GM12878 (cell line): ENCODE measurements around the gene WDR17.

Experiments
- CHD4 ChIP-seq: fragments of 200-600 bp; sonication (generic); IDR thresholded peaks from 2 replicates; pipeline ENCODE4 v1.6.1; 2016; ENCODE audit warnings: mild to moderate bottlenecking
- CREB1 ChIP-seq: IDR thresholded peaks from 2 replicates; pipeline ENCODE4 v1.6.1; 2012; ENCODE audit warnings: low read depth, mild to moderate bottlenecking, inconsistent platforms
- EP300 ChIP-seq, 2 experiments: fragments of 150-350 bp in 1 of 2; IDR thresholded peaks; 2 replicates each; pipeline ENCODE4 v1.6.1; 2011 to 2012; ENCODE audit warnings: low read depth in 2 of 2, low read length in 2 of 2, borderline replicate concordance in 1 of 2, improper control_type of control experiment in 1 of 2, inconsistent platforms in 1 of 2; ENCODE audit not compliant: control insufficient read depth in 1 of 2
- EZH2 ChIP-seq: IDR thresholded peaks from 2 replicates; pipeline ENCODE4 v1.6.1; 2012; ENCODE audit warnings: low read depth, mild to moderate bottlenecking, control low read depth, inconsistent platforms, low read length, borderline replicate concordance; ENCODE audit not compliant: control insufficient read depth
- POLR2A ChIP-seq: IDR thresholded peaks from 2 replicates; pipeline ENCODE4 v1.6.1; 2011; ENCODE audit warnings: low read depth, mild to moderate bottlenecking, low read length
- POLR2AphosphoS5 ChIP-seq: IDR thresholded peaks from 2 replicates; pipeline ENCODE4 v1.6.1; 2011; ENCODE audit warnings: mild to moderate bottlenecking, low read length, inconsistent platforms
- TF ChIP-seq, protein P1 (sequence below), 3 experiments: IDR thresholded peaks in 2 of 3; conservative IDR thresholded peaks in 1 of 3; 2 replicates each; pipeline ENCODE4 v1.5.1; 2011; ENCODE audit warnings: low read depth in 3 of 3, low read length in 3 of 3, mild to moderate bottlenecking in 3 of 3, control low read depth in 2 of 3, moderate library complexity in 2 of 3, inconsistent platforms in 1 of 3, mixed read lengths in 1 of 3; ENCODE audit not compliant: control insufficient read depth in 2 of 3, insufficient read depth in 1 of 3; ENCODE audit errors: extremely low read depth in 1 of 3
- TF ChIP-seq, protein P2 (sequence below): fragments of 450-650 bp; IDR thresholded peaks from 2 replicates; pipeline ENCODE4 v1.6.1; 2018; ENCODE audit warnings: mild to moderate bottlenecking, low read depth, moderate library complexity; ENCODE audit not compliant: partially characterized antibody
- TF ChIP-seq, protein P3 (sequence below): IDR thresholded peaks from 2 replicates; pipeline ENCODE4 v1.6.1; 2011; ENCODE audit warnings: low read depth, mild to moderate bottlenecking, low read length, moderate library complexity, borderline replicate concordance; ENCODE audit errors: extremely low read depth

DNA sequence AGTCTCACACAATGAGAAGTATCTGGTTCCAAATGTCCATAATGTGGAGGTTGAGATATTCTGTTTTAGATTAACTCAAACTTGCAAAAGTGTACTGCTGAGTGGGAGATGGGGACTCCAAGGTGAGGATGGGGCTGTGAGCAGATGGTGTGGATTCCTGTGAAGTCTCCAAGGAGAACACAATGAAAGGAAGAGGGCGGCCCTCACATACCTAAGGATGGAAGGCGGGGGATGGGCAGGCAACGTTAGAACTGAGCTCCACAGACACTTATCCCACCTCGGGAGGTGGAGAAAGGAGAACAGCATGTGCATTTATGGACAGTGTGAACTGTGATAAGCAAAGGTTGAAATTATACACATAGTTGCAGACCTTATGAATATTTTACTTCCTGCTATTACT is 139.7 kb downstream of the WDR17 start:
- TF ChIP-seq, protein P1, sequence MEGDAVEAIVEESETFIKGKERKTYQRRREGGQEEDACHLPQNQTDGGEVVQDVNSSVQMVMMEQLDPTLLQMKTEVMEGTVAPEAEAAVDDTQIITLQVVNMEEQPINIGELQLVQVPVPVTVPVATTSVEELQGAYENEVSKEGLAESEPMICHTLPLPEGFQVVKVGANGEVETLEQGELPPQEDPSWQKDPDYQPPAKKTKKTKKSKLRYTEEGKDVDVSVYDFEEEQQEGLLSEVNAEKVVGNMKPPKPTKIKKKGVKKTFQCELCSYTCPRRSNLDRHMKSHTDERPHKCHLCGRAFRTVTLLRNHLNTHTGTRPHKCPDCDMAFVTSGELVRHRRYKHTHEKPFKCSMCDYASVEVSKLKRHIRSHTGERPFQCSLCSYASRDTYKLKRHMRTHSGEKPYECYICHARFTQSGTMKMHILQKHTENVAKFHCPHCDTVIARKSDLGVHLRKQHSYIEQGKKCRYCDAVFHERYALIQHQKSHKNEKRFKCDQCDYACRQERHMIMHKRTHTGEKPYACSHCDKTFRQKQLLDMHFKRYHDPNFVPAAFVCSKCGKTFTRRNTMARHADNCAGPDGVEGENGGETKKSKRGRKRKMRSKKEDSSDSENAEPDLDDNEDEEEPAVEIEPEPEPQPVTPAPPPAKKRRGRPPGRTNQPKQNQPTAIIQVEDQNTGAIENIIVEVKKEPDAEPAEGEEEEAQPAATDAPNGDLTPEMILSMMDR (IDR thresholded peaks at IDR 0.05 in 2 of 3, conservative IDR thresholded peaks at IDR 0.05 in 1 of 3; ENCODE audit: control insufficient read depth in 2 of 3, extremely low read depth in 1 of 3, insufficient read depth in 1 of 3, low read depth in 3 of 3, low read length in 3 of 3): no peak
- TF ChIP-seq POLR2A (no peak), POLR2AphosphoS5 (no peak), EZH2 (no peak), CREB1 (no peak), CHD4 (no peak), EP300 (IDR thresholded peaks at IDR 0.05; ENCODE audit: borderline replicate concordance in 1 of 2, control insufficient read depth in 1 of 2, low read depth in 2 of 2, low read length in 2 of 2) (no peak)
- TF ChIP-seq, protein P2, sequence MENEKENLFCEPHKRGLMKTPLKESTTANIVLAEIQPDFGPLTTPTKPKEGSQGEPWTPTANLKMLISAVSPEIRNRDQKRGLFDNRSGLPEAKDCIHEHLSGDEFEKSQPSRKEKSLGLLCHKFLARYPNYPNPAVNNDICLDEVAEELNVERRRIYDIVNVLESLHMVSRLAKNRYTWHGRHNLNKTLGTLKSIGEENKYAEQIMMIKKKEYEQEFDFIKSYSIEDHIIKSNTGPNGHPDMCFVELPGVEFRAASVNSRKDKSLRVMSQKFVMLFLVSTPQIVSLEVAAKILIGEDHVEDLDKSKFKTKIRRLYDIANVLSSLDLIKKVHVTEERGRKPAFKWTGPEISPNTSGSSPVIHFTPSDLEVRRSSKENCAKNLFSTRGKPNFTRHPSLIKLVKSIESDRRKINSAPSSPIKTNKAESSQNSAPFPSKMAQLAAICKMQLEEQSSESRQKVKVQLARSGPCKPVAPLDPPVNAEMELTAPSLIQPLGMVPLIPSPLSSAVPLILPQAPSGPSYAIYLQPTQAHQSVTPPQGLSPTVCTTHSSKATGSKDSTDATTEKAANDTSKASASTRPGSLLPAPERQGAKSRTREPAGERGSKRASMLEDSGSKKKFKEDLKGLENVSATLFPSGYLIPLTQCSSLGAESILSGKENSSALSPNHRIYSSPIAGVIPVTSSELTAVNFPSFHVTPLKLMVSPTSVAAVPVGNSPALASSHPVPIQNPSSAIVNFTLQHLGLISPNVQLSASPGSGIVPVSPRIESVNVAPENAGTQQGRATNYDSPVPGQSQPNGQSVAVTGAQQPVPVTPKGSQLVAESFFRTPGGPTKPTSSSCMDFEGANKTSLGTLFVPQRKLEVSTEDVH: no peak
- TF ChIP-seq, protein P3, sequence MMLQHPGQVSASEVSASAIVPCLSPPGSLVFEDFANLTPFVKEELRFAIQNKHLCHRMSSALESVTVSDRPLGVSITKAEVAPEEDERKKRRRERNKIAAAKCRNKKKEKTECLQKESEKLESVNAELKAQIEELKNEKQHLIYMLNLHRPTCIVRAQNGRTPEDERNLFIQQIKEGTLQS: no peak
